H9 (cell line): ENCODE measurements around the gene SLC37A2. TPM values are rescaled to one million over a fixed set of nuclear protein-coding genes. Genes with fewer than 3 reads are reported as not detected.

Experiments
- DNase-seq: peaks from one replicate; pipeline ENCODE4 v3.0.0-alpha.2; 2017
- H2AFZ ChIP-seq: one replicate; pipeline ENCODE4 v1.6.1; 2013; ENCODE audit warnings: mild to moderate bottlenecking, low read length, control low read depth, moderate library complexity
- H2AK5ac ChIP-seq: 2 replicates; pipeline ENCODE4 v1.6.1; 2013; ENCODE audit warnings: low read length, control low read depth, mixed read lengths; ENCODE audit not compliant: insufficient read length
- H2BK120ac ChIP-seq: one replicate; pipeline ENCODE4 v1.6.1; 2013; ENCODE audit warnings: low read depth, mild to moderate bottlenecking, low read length, control low read depth, inconsistent platforms; ENCODE audit not compliant: poor library complexity, severe bottlenecking
- H2BK12ac ChIP-seq: 2 replicates; pipeline ENCODE4 v1.6.1; 2013; ENCODE audit warnings: low read length, control low read depth, mixed read lengths, low read depth; ENCODE audit not compliant: insufficient read length
- H2BK15ac ChIP-seq: 2 replicates; pipeline ENCODE4 v1.6.1; 2013; ENCODE audit warnings: low read depth, low read length, control low read depth
- H2BK20ac ChIP-seq: one replicate; pipeline ENCODE4 v1.6.1; 2013; ENCODE audit warnings: low read depth, mild to moderate bottlenecking, low read length, control low read depth, inconsistent platforms; ENCODE audit not compliant: poor library complexity, severe bottlenecking
- H2BK5ac ChIP-seq: 2 replicates; pipeline ENCODE4 v1.6.1; 2013; ENCODE audit warnings: low read length, control low read depth, mixed read lengths; ENCODE audit not compliant: insufficient read length
- H3K14ac ChIP-seq: 2 replicates; pipeline ENCODE4 v1.6.1; 2013; ENCODE audit warnings: low read length, control low read depth; ENCODE audit not compliant: insufficient read depth
- H3K18ac ChIP-seq: 2 replicates; pipeline ENCODE4 v1.6.1; 2013; ENCODE audit warnings: low read depth, mild to moderate bottlenecking, mixed read lengths, low read length, control low read depth; ENCODE audit not compliant: insufficient read length
- H3K23ac ChIP-seq: 2 replicates; pipeline ENCODE4 v1.6.1; 2013; ENCODE audit warnings: low read length, control low read depth, mixed read lengths, low read depth; ENCODE audit not compliant: insufficient read length
- H3K23me2 ChIP-seq: 2 replicates; pipeline ENCODE4 v1.6.1; 2013; ENCODE audit warnings: low read depth, mild to moderate bottlenecking, mixed read lengths, low read length, control low read depth; ENCODE audit not compliant: insufficient read length, poor library complexity, severe bottlenecking
- H3K27ac ChIP-seq: 2 replicates; pipeline ENCODE4 v1.5.1; 2013; ENCODE audit warnings: low read length, control low read depth, mixed read lengths, low read depth; ENCODE audit not compliant: insufficient read length
- H3K27me3 ChIP-seq: 2 replicates; pipeline ENCODE4 v1.6.1; 2013; ENCODE audit warnings: low read length, control low read depth, inconsistent platforms; ENCODE audit not compliant: insufficient read depth
- H3K4ac ChIP-seq: 2 replicates; pipeline ENCODE4 v1.6.1; 2013; ENCODE audit warnings: low read depth, mild to moderate bottlenecking, control low read depth, inconsistent platforms, low read length, moderate library complexity
- H3K4me1 ChIP-seq: 2 replicates; pipeline ENCODE4 v1.6.1; 2013; ENCODE audit warnings: low read length, control low read depth, inconsistent platforms; ENCODE audit not compliant: insufficient read depth
- H3K4me2 ChIP-seq: 2 replicates; pipeline ENCODE4 v1.6.1; 2013; ENCODE audit warnings: low read length, control low read depth, mixed read lengths; ENCODE audit not compliant: insufficient read length, insufficient read depth
- H3K56ac ChIP-seq: 2 replicates; pipeline ENCODE4 v1.6.1; 2013; ENCODE audit warnings: low read depth, mild to moderate bottlenecking, mixed read lengths, low read length, control low read depth; ENCODE audit not compliant: insufficient read length
- H3K79me1 ChIP-seq: 2 replicates; pipeline ENCODE4 v1.6.1; 2013; ENCODE audit warnings: low read depth, mild to moderate bottlenecking, moderate library complexity, low read length, control low read depth, inconsistent platforms; ENCODE audit not compliant: insufficient read depth, poor library complexity, severe bottlenecking
- H3K79me2 ChIP-seq: 2 replicates; pipeline ENCODE4 v1.6.1; 2013; ENCODE audit warnings: low read length, control low read depth, inconsistent platforms; ENCODE audit not compliant: insufficient read depth
- H3K9ac ChIP-seq: 2 replicates; pipeline ENCODE4 v1.6.1; 2013; ENCODE audit warnings: low read length, control low read depth, mixed read lengths; ENCODE audit not compliant: insufficient read length; ENCODE audit errors: extremely low read depth
- H3K9me3 ChIP-seq: one replicate; pipeline ENCODE4 v1.6.1; 2013; ENCODE audit warnings: low read depth, low read length, inconsistent platforms; ENCODE audit not compliant: control insufficient read depth
- H3T11ph ChIP-seq: one replicate; pipeline ENCODE4 v1.6.1; 2013; ENCODE audit warnings: mild to moderate bottlenecking, low read length, control low read depth, inconsistent platforms
- H4K20me1 ChIP-seq: one replicate; pipeline ENCODE4 v1.6.1; 2013; ENCODE audit not compliant: control insufficient read depth, insufficient read length, insufficient read depth
- H4K5ac ChIP-seq: 2 replicates; pipeline ENCODE4 v1.6.1; 2013; ENCODE audit warnings: low read depth, mild to moderate bottlenecking, mixed read lengths, low read length, control low read depth; ENCODE audit not compliant: insufficient read length
- H4K8ac ChIP-seq: replicated peaks from 2 replicates; pipeline ENCODE4 v1.6.1; 2013; ENCODE audit warnings: low read length, control low read depth, mixed read lengths, low read depth; ENCODE audit not compliant: insufficient read length
- H4K91ac ChIP-seq: 2 replicates; pipeline ENCODE4 v1.6.1; 2013; ENCODE audit warnings: low read depth, mild to moderate bottlenecking, moderate library complexity, mixed read lengths, low read length, control low read depth; ENCODE audit not compliant: insufficient read length
- H3K27ac Mint-ChIP-seq, 3 experiments: 2 replicates in 2 of 3; 3 replicates in 1 of 3; pipeline ENCODE4 v1.8.0; 2020 to 2021; ENCODE audit warnings: mixed read lengths in 3 of 3, mild to moderate bottlenecking in 1 of 3, moderate library complexity in 1 of 3
- H3K27me3 Mint-ChIP-seq: 2 replicates; pipeline ENCODE4 v1.8.0; 2021; ENCODE audit warnings: low read depth, mild to moderate bottlenecking, moderate library complexity, mixed read lengths
- H3K36me3 Mint-ChIP-seq, 3 experiments: 2 replicates in 2 of 3; 3 replicates in 1 of 3; pipeline ENCODE4 v1.8.0; 2020 to 2021; ENCODE audit warnings: low read depth in 3 of 3, mixed read lengths in 3 of 3; ENCODE audit not compliant: insufficient read depth in 1 of 3
- H3K4me1 Mint-ChIP-seq, 2 experiments: 2 replicates each; pipeline ENCODE4 v1.8.0; 2020; ENCODE audit warnings: mixed read lengths in 2 of 2
- H3K4me3 Mint-ChIP-seq, 2 experiments: 2 replicates in 1 of 2; 3 replicates in 1 of 2; pipeline ENCODE4 v1.8.0; 2020 to 2021; ENCODE audit warnings: mild to moderate bottlenecking in 2 of 2, mixed read lengths in 2 of 2, moderate library complexity in 1 of 2
- H3K9me3 Mint-ChIP-seq, 2 experiments: 2 replicates in 1 of 2; 3 replicates in 1 of 2; pipeline ENCODE4 v1.8.0; 2020; ENCODE audit warnings: mild to moderate bottlenecking in 2 of 2, mixed read lengths in 2 of 2, moderate library complexity in 1 of 2
- CTCF ChIP-seq: fragments of 200-600 bp; sonication (generic); conservative IDR thresholded peaks from 3 replicates; pipeline ENCODE4 v1.8.0; 2021; ENCODE audit warnings: antibody characterized with exemption, mild to moderate bottlenecking
- WGBS: extraction: QIAGEN DNeasy Blood & Tissue Kit; methylation state at CpG from one replicate; pipeline ENCODE4 v1.1.7; 2013; ENCODE audit warnings: missing lambda C conversion rate, low lambda C conversion rate, mixed read lengths; ENCODE audit not compliant: insufficient read length; ENCODE audit errors: extremely low coverage; 5-methylcytosine and 5-hydroxymethylcytosine counted together
- total RNA-seq: library from RNA; stranded (reverse); gene quantifications from 2 replicates; pipeline ENCODE4 v1.2.1, GENCODE V29; 2021

Gene SLC37A2
- total RNA-seq, 1 experiment from 2014 or later, result 1.2 TPM

- no peaks in the 10 kb centered on the region for H3K9me3 ChIP-seq
- H4K91ac ChIP-seq, result no peak overlapping the region
- no peaks in the 10 kb centered on the region for H4K20me1 ChIP-seq
- no peak overlapping the region for H3K4ac ChIP-seq
- no peak for DNase-seq
- H3K23me2 ChIP-seq, result no peaks in the 10 kb centered on the region
- Mint-ChIP-seq H3K27me3 (peaks cover 14% of the 10 kb centered on the region), H3K4me1 (peaks cover 16 to 22% of the 10 kb centered on the region in 2 experiments), H3K4me3 (no peak overlapping the region), H3K9me3 (no peaks in the 10 kb centered on the region), H3K36me3 (no peaks in the 10 kb centered on the region), H3K27ac (no peak overlapping the region)
- no peaks in the 10 kb centered on the region for H3K79me2 ChIP-seq
- no peak overlapping the region for H3K9ac ChIP-seq
- no peak overlapping the region for H2AK5ac ChIP-seq
- no peak overlapping the region for H2AFZ ChIP-seq
- H3K79me1 ChIP-seq, result no peaks in the 10 kb centered on the region
- no peak overlapping the region for H2BK20ac ChIP-seq
- H3K23ac ChIP-seq, result no peak overlapping the region
- H4K8ac ChIP-seq, result no peak overlapping the region
- no peak overlapping the region for H3K18ac ChIP-seq
- H3T11ph ChIP-seq, result no peak overlapping the region
- no peak overlapping the region for H2BK120ac ChIP-seq
- H2BK15ac ChIP-seq, result no peak overlapping the region
- H2BK5ac ChIP-seq, result no peak overlapping the region
- no peak overlapping the region for H3K14ac ChIP-seq
- WGBS, result no CpG with 5 or more reads among the region's 19 CpGs
- H4K5ac ChIP-seq, result no peak overlapping the region
- H3K27ac ChIP-seq, result no peak overlapping the region
- H3K4me2 ChIP-seq, result no peak overlapping the region
- TF ChIP-seq CTCF, result no peak
- H3K56ac ChIP-seq, result no peak overlapping the region
- no peaks in the 10 kb centered on the region for H3K4me1 ChIP-seq
- no peaks in the 10 kb centered on the region for H3K27me3 ChIP-seq
- no peak overlapping the region for H2BK12ac ChIP-seq
These were observed 10.7 kb downstream of the SLC37A2 start for GRCh38 chr11:125073616-125074483.
